Aorta (tissue), 5 donors: ENCODE measurements around the gene MITD1. TPM values are rescaled to one million over a fixed set of nuclear protein-coding genes. Genes with fewer than 3 reads are reported as not detected.
"Not testable (repeated sequence)": the region's sequence is repeated elsewhere in the genome, so short reads cannot be mapped to it uniquely, and the experiment has no call there.

Source experiments
- ATAC-seq: fragments of 200-7000 bp; cut with Tn5 transposase; one replicate; pipeline ENCODE4 v1.9.1; 2022; ENCODE audit warnings: moderate library complexity; ENCODE audit not compliant: low FRiP score
- DNase-seq, 2 donors: peaks; one replicate each; pipeline ENCODE4 v3.0.0-alpha.2; 2020
- H3K27ac ChIP-seq, 2 donors: one replicate each; pipeline ENCODE4 v1.5.1; 2013; ENCODE audit warnings: low read length in 2 of 2, mild to moderate bottlenecking in 2 of 2, moderate library complexity in 2 of 2, control low read depth in 1 of 2, inconsistent platforms in 1 of 2, low read depth in 1 of 2
- H3K27me3 ChIP-seq, 2 donors: one replicate each; pipeline ENCODE4 v1.6.1; 2013; ENCODE audit warnings: control low read depth in 1 of 2, low read length in 1 of 2, mild to moderate bottlenecking in 1 of 2, moderate library complexity in 1 of 2; ENCODE audit not compliant: insufficient read depth in 2 of 2, control insufficient read depth in 1 of 2
- H3K36me3 ChIP-seq, 2 donors: one replicate each; pipeline ENCODE4 v1.6.1; 2013; ENCODE audit warnings: control low read depth in 1 of 2, low read length in 1 of 2, mild to moderate bottlenecking in 1 of 2; ENCODE audit not compliant: insufficient read depth in 2 of 2, control insufficient read depth in 1 of 2
- H3K4me1 ChIP-seq, 2 donors: one replicate each; pipeline ENCODE4 v1.6.1; 2013; ENCODE audit warnings: low read length in 2 of 2, control low read depth in 1 of 2, mild to moderate bottlenecking in 1 of 2, moderate library complexity in 1 of 2; ENCODE audit not compliant: insufficient read depth in 2 of 2, control insufficient read depth in 1 of 2
- H3K4me3 ChIP-seq, 2 donors: one replicate each; pipeline ENCODE4 v1.5.1; 2013; ENCODE audit warnings: low read length in 2 of 2, control low read depth in 1 of 2, mild to moderate bottlenecking in 1 of 2
- H3K9me3 ChIP-seq: one replicate; pipeline ENCODE4 v1.6.1; 2013; ENCODE audit warnings: mild to moderate bottlenecking, low read length; ENCODE audit not compliant: control insufficient read depth
- WGBS, 2 donors: extraction: QIAGEN DNeasy Blood & Tissue Kit; methylation state at CpG; one replicate each; pipeline ENCODE4 v1.1.7; 2013; 5-methylcytosine and 5-hydroxymethylcytosine counted together
- intact Hi-C, 2 donors: fragments of 100-400 bp; cut with DNase I; formaldehyde crosslinking; loops; one replicate each; pipeline versions ENCODE4 v1.14.2 to v1.15.0; 2022
- polyA plus RNA-seq, 2 donors: library from polyadenylated mRNA; stranded (reverse); fragments of 200-250 nt; gene quantifications; one replicate each; pipeline ENCODE4 v1.2.3, GENCODE V29; 2013
- total RNA-seq, 2 donors: library from RNA; stranded (reverse); fragmentation: NEBNext Ultra II Directional; extraction: Animal tissue kit (Norgen Biotek cat#: 25700); gene quantifications; one replicate each; pipeline ENCODE4 v1.2.1, GENCODE V29; 2021
- donor health status: healthy with polysubstance abuse.
- donor health status: Bipolar disorder and iron deficiency.
- donor health status: DM: no; HTN: no; CAD: no.
- donor health status: DM: no; HTN: no; CAD: no.
- donor health status: DM: yes; HTN: yes; CAD: no.

The MITD1 gene
- total and polyA plus RNA-seq, 4 donors = 20.2 to 40.7 (median 25.7) TPM

- peak; percentile 97 for ATAC-seq
- Histone ChIP-seq H3K9me3 (no peaks in the 10 kb centered on the region), H3K4me3 (peak within 1 kb of the TSS; percentile 33 to 52), H3K36me3 (no peaks in the 10 kb centered on the region), H3K27me3 (no peaks in the 10 kb centered on the region), H3K27ac (peak within 1 kb of the TSS in 1 of 2 donors; percentile 55), H3K4me1 (peaks cover 0 to 1% of the 10 kb centered on the region in 2 donors)
- WGBS, 2 donors = 0 to 1% methylated on average over 64 to 84 of the region's 84 CpGs
- intact Hi-C loops = no loop called here
- peak; percentile 95 to 97 for DNase-seq
Measured at GRCh38 chr2:99141110-99142108, 39.4 kb downstream of the MITD1 start, which contains the start of gene C2orf15. Gene C2orf15 (plus strand): TSS chr2:99141707. CDS start chr2:99150559, 8,852 bp downstream.

DNA sequence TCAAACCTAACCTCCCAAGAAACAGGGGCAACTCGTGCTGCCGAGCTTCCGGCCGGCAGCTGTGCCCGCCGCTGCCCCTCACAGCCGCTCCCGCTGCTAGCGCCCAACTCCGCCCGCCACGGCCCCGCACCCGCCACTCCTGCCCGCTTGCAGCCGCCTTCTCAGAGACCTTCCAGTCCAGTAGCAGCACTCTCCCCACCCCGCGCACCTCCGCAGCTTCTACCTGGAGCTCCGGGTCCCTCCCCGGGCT is 40.1 kb downstream of the MITD1 start:
- peak overlapping the region; percentile 33 to 52 for H3K4me3 ChIP-seq
- H3K27ac ChIP-seq = peak overlapping the region in 1 of 2 donors; percentile 0
- DNase-seq (no peak), ATAC-seq (peak; percentile 80)
- 1% methylated on average over 18 to 21 of the region's 21 CpGs for WGBS, 2 donors
- H3K9me3 ChIP-seq = no peaks in the 10 kb centered on the region
- intact Hi-C loops = no loop called here
- peaks cover 0 to 1% of the 10 kb centered on the region in 2 donors for H3K4me1 ChIP-seq
- no peaks in the 10 kb centered on the region for H3K27me3 ChIP-seq
- H3K36me3 ChIP-seq = no peaks in the 10 kb centered on the region

- Histone ChIP-seq H3K27me3 (no peaks in the 10 kb centered on the region), H3K4me3 (peak overlapping the region; percentile 33 to 52), H3K36me3 (no peaks in the 10 kb centered on the region), H3K4me1 (peaks cover 0 to 1% of the 10 kb centered on the region in 2 donors), H3K9me3 (no peaks in the 10 kb centered on the region), H3K27ac (no peak overlapping the region)
- 25 to 27% methylated on average over 17 of the region's 17 CpGs for WGBS, 2 donors
- ATAC-seq (no peak), DNase-seq (no peak)
- intact Hi-C loops = no loop called here
Measured at GRCh38 chr2:99140056-99140859, 40.6 kb downstream of the MITD1 start.

DNA sequence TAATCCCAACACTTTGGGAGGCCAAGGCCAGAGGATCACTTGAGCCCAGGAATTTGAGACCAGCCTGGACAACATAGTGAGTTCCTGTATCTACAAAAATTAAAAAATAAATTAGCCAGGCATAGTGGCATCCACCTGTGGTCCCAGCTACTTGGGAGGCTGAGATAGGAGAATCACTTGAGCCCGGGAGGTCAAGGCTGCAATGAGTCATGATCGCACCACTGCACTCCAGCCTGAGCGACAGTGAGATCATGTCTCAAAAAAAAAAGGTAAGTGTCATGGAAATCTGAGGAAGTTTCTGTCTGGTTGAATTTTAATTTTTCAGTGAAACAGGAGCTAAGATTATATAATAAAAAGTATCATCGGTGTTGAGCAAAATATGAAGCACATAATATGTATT is 41.9 kb downstream of the MITD1 start:
- no peak overlapping the region for H3K27ac ChIP-seq
- intact Hi-C loops = no loop called here
- peaks cover 0 to 1% of the 10 kb centered on the region in 2 donors for H3K4me1 ChIP-seq
- no peak overlapping the region for H3K4me3 ChIP-seq
- no peak for DNase-seq
- no peaks in the 10 kb centered on the region for H3K36me3 ChIP-seq
- no peaks in the 10 kb centered on the region for H3K27me3 ChIP-seq
- H3K9me3 ChIP-seq = no peaks in the 10 kb centered on the region
- WGBS, 2 donors = 97% methylated on average over 4 of the region's 4 CpGs
- no peak for ATAC-seq

- H3K36me3 ChIP-seq, ATAC-seq, intact Hi-C loops, DNase-seq, H3K4me1 ChIP-seq, H3K4me3 ChIP-seq, H3K9me3 ChIP-seq, H3K27ac ChIP-seq, H3K27me3 ChIP-seq: not testable (repeated sequence)
- WGBS, 2 donors = 95 to 98% methylated on average over 2 of the region's 2 CpGs
Measured at GRCh38 chr2:99135044-99135556, 45.8 kb downstream of the MITD1 start.

DNA sequence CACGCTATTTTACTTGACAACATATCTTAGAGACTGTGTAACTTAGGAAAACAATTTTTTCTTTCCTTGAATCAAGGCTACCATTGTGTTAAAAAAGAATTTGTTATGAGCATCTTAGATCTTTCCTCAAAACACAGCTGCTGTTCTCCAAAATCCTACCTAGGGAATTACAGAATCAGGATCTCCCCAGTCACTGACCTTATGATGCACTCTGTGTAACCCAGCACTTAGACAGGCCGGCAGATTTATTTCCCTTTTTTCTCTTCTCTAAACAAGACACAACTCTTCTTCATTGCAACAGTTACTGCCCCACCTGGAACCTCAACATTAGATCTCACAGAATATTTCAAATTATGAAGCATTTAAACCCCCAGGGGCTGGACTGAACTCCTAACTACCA is 52.9 kb downstream of the MITD1 start:
- Histone ChIP-seq H3K9me3 (peaks cover 9% of the 10 kb centered on the region), H3K4me1 (no peaks in the 10 kb centered on the region), H3K36me3 (peaks cover 0 to 4% of the 10 kb centered on the region in 2 donors), H3K4me3 (no peak overlapping the region), H3K27ac (no peak overlapping the region), H3K27me3 (no peaks in the 10 kb centered on the region)
- ATAC-seq (no peak), DNase-seq (no peak)
- intact Hi-C loops = no loop called here
- WGBS, 2 donors = 73 to 81% methylated on average over 2 of the region's 2 CpGs

Other genes with a start within 250 kb of the MITD1 start
- gene CRACDL, start 244.8 kb downstream of the MITD1 start, total RNA-seq = 1 to 10 TPM; 6.0 to 7.5 TPM
- 1 to 10 TPM in 1 of 2 donors, under 1 TPM in 1; 0.67 to 6.4 TPM for gene CRACDL, start 244.8 kb downstream of the MITD1 start, polyA plus RNA-seq
- gene C2orf15, start 39.4 kb downstream of the MITD1 start, total RNA-seq = under 1 TPM in 1 of 2 donors, not detected in 1; 0.65 TPM
- under 1 TPM; 0.36 to 0.75 TPM for gene C2orf15, start 39.4 kb downstream of the MITD1 start, polyA plus RNA-seq
- 1 to 10 TPM; 4.3 to 9.4 TPM for gene TSGA10, start 26.1 kb downstream of the MITD1 start, total RNA-seq
- gene TSGA10, start 26.1 kb downstream of the MITD1 start, polyA plus RNA-seq = 1 to 10 TPM; 1.5 to 2.9 TPM
- gene LIPT1, start 26.1 kb downstream of the MITD1 start, total RNA-seq = 10 to 100 TPM in 1 of 2 donors, 1 to 10 TPM in 1; 6.9 to 13.5 TPM
- 10 to 100 TPM in 1 of 2 donors, 1 to 10 TPM in 1; 9.2 to 11.9 TPM for gene LIPT1, start 26.1 kb downstream of the MITD1 start, polyA plus RNA-seq
- gene MRPL30, start 126 bp upstream of the MITD1 start, total RNA-seq = 10 to 100 TPM; 17.4 to 19.8 TPM
- gene MRPL30, start 126 bp upstream of the MITD1 start, polyA plus RNA-seq = 10 to 100 TPM; 13.5 to 14.6 TPM
- gene LYG2, start 74.6 kb upstream of the MITD1 start, total RNA-seq = not detected
- not detected for gene LYG2, start 74.6 kb upstream of the MITD1 start, polyA plus RNA-seq
- gene LYG1, start 120.1 kb upstream of the MITD1 start, total RNA-seq = 1 to 10 TPM; 1.8 to 2.7 TPM
- 1 to 10 TPM in 1 of 2 donors, under 1 TPM in 1; 0.88 to 2.6 TPM for gene LYG1, start 120.1 kb upstream of the MITD1 start, polyA plus RNA-seq
- 10 to 100 TPM; 26.1 to 29.6 TPM for gene TXNDC9, start 155.3 kb upstream of the MITD1 start, total RNA-seq
- gene TXNDC9, start 155.3 kb upstream of the MITD1 start, polyA plus RNA-seq = 10 to 100 TPM; 24.5 to 43.6 TPM
- gene EIF5B, start 156.3 kb upstream of the MITD1 start, total RNA-seq = 10 to 100 TPM; 42.3 to 57.9 TPM
- 10 to 100 TPM; 54.5 to 59.3 TPM for gene EIF5B, start 156.3 kb upstream of the MITD1 start, polyA plus RNA-seq